Astrocyte (in vitro differentiated cells and primary cell): Measurements from ENCODE around the gene DGKQ.

ENCODE experiments used
- EZH2 ChIP-seq: IDR thresholded peaks from 2 replicates; pipeline ENCODE4 v1.6.1; 2012; ENCODE audit warnings: mild to moderate bottlenecking, low read length, inconsistent platforms; ENCODE audit not compliant: insufficient read depth
- TF ChIP-seq, protein P1 (sequence below): IDR thresholded peaks from 2 replicates; pipeline ENCODE4 v1.5.1; 2011; ENCODE audit warnings: low read depth, mild to moderate bottlenecking, inconsistent platforms, low read length, moderate library complexity; ENCODE audit not compliant: insufficient read depth

DNA sequence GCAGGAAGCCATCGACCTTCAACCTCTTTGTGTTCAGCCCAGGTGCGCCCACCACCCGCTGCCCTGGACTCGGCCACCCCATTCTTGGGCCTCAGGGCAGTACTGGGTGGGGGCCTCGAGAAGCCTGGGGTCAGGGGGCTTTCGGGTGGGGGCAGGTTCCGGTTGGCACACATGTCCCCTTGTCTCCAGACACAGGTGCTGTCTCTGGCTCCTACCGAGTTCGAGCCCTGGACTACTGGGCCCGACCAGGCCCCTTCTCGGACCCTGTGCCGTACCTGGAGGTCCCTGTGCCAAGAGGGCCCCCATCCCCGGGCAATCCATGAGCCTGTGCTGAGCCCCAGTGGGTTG, 30.7 kb upstream of the DGKQ start:
- TF ChIP-seq, protein P1, sequence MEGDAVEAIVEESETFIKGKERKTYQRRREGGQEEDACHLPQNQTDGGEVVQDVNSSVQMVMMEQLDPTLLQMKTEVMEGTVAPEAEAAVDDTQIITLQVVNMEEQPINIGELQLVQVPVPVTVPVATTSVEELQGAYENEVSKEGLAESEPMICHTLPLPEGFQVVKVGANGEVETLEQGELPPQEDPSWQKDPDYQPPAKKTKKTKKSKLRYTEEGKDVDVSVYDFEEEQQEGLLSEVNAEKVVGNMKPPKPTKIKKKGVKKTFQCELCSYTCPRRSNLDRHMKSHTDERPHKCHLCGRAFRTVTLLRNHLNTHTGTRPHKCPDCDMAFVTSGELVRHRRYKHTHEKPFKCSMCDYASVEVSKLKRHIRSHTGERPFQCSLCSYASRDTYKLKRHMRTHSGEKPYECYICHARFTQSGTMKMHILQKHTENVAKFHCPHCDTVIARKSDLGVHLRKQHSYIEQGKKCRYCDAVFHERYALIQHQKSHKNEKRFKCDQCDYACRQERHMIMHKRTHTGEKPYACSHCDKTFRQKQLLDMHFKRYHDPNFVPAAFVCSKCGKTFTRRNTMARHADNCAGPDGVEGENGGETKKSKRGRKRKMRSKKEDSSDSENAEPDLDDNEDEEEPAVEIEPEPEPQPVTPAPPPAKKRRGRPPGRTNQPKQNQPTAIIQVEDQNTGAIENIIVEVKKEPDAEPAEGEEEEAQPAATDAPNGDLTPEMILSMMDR, result no peak
- TF ChIP-seq EZH2, result no peak
